ENCODE data around the gene DOCK6. TPM values are rescaled to one million over a fixed set of nuclear protein-coding genes. Genes with fewer than 3 reads are reported as not detected.

The DOCK6 gene
- polyA plus RNA-seq, 1 donor (not counting 4 experiments of a cell fraction or from before 2014, with no cell fraction given) = 9.1 TPM

DNA sequence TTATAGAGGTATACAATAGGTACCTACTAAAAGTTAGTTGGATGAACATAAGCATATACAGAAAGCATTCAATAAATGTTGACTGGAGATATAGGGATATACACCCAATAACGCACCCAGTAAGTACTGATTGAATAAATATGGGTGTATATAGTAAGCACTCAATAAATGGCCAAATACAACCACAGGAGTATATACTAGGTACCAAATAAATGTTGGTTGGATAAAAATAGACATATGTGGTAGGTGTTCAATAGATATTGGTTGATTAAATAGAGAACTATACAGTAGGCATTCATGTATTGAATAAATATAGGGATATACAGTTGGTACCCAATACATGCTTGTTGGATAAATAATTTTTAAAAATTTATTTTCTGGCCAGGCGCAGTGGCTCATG, 13.5 kb downstream of the DOCK6 start:
- Histone ChIP-seq H3K4me2 (ENCODE audit: control insufficient read depth, extremely low read depth, insufficient read depth, low read depth, low read length) (no peak overlapping the region), H3K79me2 (ENCODE audit: control insufficient read depth, insufficient read depth, low read length) (no peaks in the 10 kb centered on the region), H3K4me3 (ENCODE audit: control insufficient read depth in 2 of 3, extremely low read depth in 1 of 3, insufficient read depth in 2 of 3, low read depth in 1 of 3, low read length in 3 of 3) (no peak overlapping the region), H4K20me1 (ENCODE audit: control insufficient read depth, extremely low read depth, insufficient read depth, low read length) (no peaks in the 10 kb centered on the region), H3K9me1 (ENCODE audit: control insufficient read depth, extremely low read depth, insufficient read depth, low read length) (no peaks in the 10 kb centered on the region), H3K27ac (ENCODE audit: control insufficient read depth, insufficient read depth, low read length) (no peak overlapping the region), H3K9ac (ENCODE audit: control insufficient read depth, extremely low read depth, insufficient read depth, low read length) (no peak overlapping the region), H3K27me3 (ENCODE audit: control insufficient read depth, extremely low read depth, insufficient read depth, low read length) (no peaks in the 10 kb centered on the region), H2AFZ (ENCODE audit: control insufficient read depth, low read length) (no peak overlapping the region), H3K4me1 (ENCODE audit: control insufficient read depth, extremely low read depth, insufficient read depth, low read length) (no peaks in the 10 kb centered on the region), H3K36me3 (ENCODE audit: control insufficient read depth in 2 of 2, extremely low read depth in 1 of 2, insufficient read depth in 2 of 2, low read length in 2 of 2) (peaks cover 15 to 35% of the 10 kb centered on the region in 2 experiments), H3K9me3 (ENCODE audit: control insufficient read depth, low read depth, low read length) (no peaks in the 10 kb centered on the region)
- FAIRE-seq = no peak
- dilution Hi-C loops (cut with MboI; ENCODE audit: extremely low pct_ligation_motif_present, low sequenced_read_pairs) = no loop called here
- TF ChIP-seq CTCF (optimal IDR thresholded peaks at IDR 0.05 in 1 of 3, IDR thresholded peaks at IDR 0.05 in 1 of 3, conservative IDR thresholded peaks at IDR 0.05 in 1 of 3; ENCODE audit: extremely low read depth in 1 of 3, insufficient read depth in 2 of 3, low read length in 3 of 3) (no peak), EZH2 (IDR thresholded peaks at IDR 0.05; ENCODE audit: low read length) (no peak)
- no peak for DNase-seq (ENCODE audit: low read depth, low spot score)

DNA sequence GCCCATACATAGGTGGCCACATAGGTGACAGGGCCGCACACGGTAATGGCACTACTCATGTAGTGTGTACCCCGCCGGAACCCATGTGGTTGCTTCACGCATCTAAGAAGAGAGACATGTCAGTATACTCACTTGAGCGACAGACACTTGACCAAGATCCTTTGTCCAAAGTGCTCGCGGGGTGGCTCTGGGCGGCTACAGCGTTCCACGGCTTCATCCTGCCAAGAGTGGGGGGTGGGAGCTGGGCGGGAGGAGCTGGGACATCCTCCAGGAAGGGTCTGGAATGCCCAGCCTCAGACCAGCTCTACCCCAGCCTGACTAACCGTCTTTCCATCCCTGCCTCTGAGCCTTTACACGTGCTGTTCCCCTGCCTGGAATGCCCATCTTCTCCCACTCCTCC, 14.4 kb downstream of the DOCK6 start:
- Histone ChIP-seq H3K9me3 (ENCODE audit: control insufficient read depth, low read depth, low read length) (no peaks in the 10 kb centered on the region), H3K9ac (ENCODE audit: control insufficient read depth, extremely low read depth, insufficient read depth, low read length) (no peak overlapping the region), H2AFZ (ENCODE audit: control insufficient read depth, low read length) (no peak overlapping the region), H3K27ac (ENCODE audit: control insufficient read depth, insufficient read depth, low read length) (no peak overlapping the region), H3K4me1 (ENCODE audit: control insufficient read depth, extremely low read depth, insufficient read depth, low read length) (no peaks in the 10 kb centered on the region), H3K27me3 (ENCODE audit: control insufficient read depth, extremely low read depth, insufficient read depth, low read length) (no peaks in the 10 kb centered on the region), H3K4me3 (ENCODE audit: control insufficient read depth in 2 of 3, extremely low read depth in 1 of 3, insufficient read depth in 2 of 3, low read depth in 1 of 3, low read length in 3 of 3) (no peak overlapping the region), H3K36me3 (ENCODE audit: control insufficient read depth in 2 of 2, extremely low read depth in 1 of 2, insufficient read depth in 2 of 2, low read length in 2 of 2) (peaks cover 18 to 37% of the 10 kb centered on the region in 2 experiments), H3K79me2 (ENCODE audit: control insufficient read depth, insufficient read depth, low read length) (no peaks in the 10 kb centered on the region), H3K9me1 (ENCODE audit: control insufficient read depth, extremely low read depth, insufficient read depth, low read length) (no peaks in the 10 kb centered on the region), H3K4me2 (ENCODE audit: control insufficient read depth, extremely low read depth, insufficient read depth, low read depth, low read length) (no peak overlapping the region), H4K20me1 (ENCODE audit: control insufficient read depth, extremely low read depth, insufficient read depth, low read length) (no peaks in the 10 kb centered on the region)
- no peak for TF ChIP-seq CTCF (optimal IDR thresholded peaks at IDR 0.05 in 1 of 3, IDR thresholded peaks at IDR 0.05 in 1 of 3, conservative IDR thresholded peaks at IDR 0.05 in 1 of 3; ENCODE audit: extremely low read depth in 1 of 3, insufficient read depth in 2 of 3, low read length in 3 of 3)
- no peak for TF ChIP-seq EZH2 (IDR thresholded peaks at IDR 0.05; ENCODE audit: low read length)
- DNase-seq (ENCODE audit: low read depth, low spot score) (no peak), FAIRE-seq (no peak)
- dilution Hi-C loops (cut with MboI; ENCODE audit: extremely low pct_ligation_motif_present, low sequenced_read_pairs) = no loop called here

All from keratinocyte (primary cell).